Neural cell (in vitro differentiated cells): Measurements from ENCODE around the gene LAMC2.

ENCODE experiments used
- CTCF ChIP-seq: fragments of 450-650 bp; IDR thresholded peaks from 2 replicates; pipeline ENCODE4 v1.5.1; 2014; ENCODE audit warnings: antibody characterized with exemption, mild to moderate bottlenecking, moderate library complexity; ENCODE audit not compliant: poor library complexity, severe bottlenecking
- MXI1 ChIP-seq: fragments of 450-650 bp; conservative IDR thresholded peaks from 2 replicates; pipeline ENCODE4 v1.6.1; 2014; ENCODE audit warnings: antibody characterized with exemption, mild to moderate bottlenecking; ENCODE audit not compliant: poor library complexity, severe bottlenecking
- POLR2AphosphoS5 ChIP-seq: IDR thresholded peaks from 2 replicates; pipeline ENCODE4 v1.6.1; 2012
- RAD21 ChIP-seq: fragments of 450-650 bp; conservative IDR thresholded peaks from 2 replicates; pipeline ENCODE4 v1.6.1; 2014; ENCODE audit warnings: antibody characterized with exemption, mild to moderate bottlenecking, moderate library complexity
- SMC3 ChIP-seq: fragments of 450-650 bp; conservative IDR thresholded peaks from 2 replicates; pipeline ENCODE4 v1.6.1; 2014; ENCODE audit warnings: antibody characterized with exemption, mild to moderate bottlenecking, moderate library complexity; ENCODE audit not compliant: poor library complexity
- TAF1 ChIP-seq: IDR thresholded peaks from 2 replicates; pipeline ENCODE4 v1.6.1; 2012; ENCODE audit warnings: low read depth
- TF ChIP-seq, protein P1 (sequence below): IDR thresholded peaks from 2 replicates; pipeline ENCODE4 v1.6.1; 2012; ENCODE audit warnings: borderline replicate concordance

GRCh38 chr1:183248989-183249691 lies 63.1 kb downstream of the LAMC2 start:
- TF ChIP-seq POLR2AphosphoS5, result no peak
- TF ChIP-seq, protein P1, sequence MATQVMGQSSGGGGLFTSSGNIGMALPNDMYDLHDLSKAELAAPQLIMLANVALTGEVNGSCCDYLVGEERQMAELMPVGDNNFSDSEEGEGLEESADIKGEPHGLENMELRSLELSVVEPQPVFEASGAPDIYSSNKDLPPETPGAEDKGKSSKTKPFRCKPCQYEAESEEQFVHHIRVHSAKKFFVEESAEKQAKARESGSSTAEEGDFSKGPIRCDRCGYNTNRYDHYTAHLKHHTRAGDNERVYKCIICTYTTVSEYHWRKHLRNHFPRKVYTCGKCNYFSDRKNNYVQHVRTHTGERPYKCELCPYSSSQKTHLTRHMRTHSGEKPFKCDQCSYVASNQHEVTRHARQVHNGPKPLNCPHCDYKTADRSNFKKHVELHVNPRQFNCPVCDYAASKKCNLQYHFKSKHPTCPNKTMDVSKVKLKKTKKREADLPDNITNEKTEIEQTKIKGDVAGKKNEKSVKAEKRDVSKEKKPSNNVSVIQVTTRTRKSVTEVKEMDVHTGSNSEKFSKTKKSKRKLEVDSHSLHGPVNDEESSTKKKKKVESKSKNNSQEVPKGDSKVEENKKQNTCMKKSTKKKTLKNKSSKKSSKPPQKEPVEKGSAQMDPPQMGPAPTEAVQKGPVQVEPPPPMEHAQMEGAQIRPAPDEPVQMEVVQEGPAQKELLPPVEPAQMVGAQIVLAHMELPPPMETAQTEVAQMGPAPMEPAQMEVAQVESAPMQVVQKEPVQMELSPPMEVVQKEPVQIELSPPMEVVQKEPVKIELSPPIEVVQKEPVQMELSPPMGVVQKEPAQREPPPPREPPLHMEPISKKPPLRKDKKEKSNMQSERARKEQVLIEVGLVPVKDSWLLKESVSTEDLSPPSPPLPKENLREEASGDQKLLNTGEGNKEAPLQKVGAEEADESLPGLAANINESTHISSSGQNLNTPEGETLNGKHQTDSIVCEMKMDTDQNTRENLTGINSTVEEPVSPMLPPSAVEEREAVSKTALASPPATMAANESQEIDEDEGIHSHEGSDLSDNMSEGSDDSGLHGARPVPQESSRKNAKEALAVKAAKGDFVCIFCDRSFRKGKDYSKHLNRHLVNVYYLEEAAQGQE, result no peak
- no peak for TF ChIP-seq CTCF
- no peak for TF ChIP-seq MXI1
- no peak for TF ChIP-seq RAD21
- no peak for TF ChIP-seq SMC3
- TF ChIP-seq TAF1, result no peak
